A673 (cell line): ENCODE data around the gene EYS.

Source experiments
- EZH2 ChIP-seq: fragments of 200-600 bp; sonication (generic); IDR thresholded peaks from 2 replicates; pipeline ENCODE4 v1.6.1; 2017; ENCODE audit warnings: borderline replicate concordance, low read depth, mild to moderate bottlenecking, mixed read lengths, antibody characterized with exemption, low read length; ENCODE audit not compliant: poor library complexity, severe bottlenecking
- TF ChIP-seq, protein P1 (sequence below): fragments of 300-800, 200-600 bp; sonication (generic); conservative IDR thresholded peaks from 2 replicates; pipeline ENCODE4 v1.5.1; 2017; ENCODE audit warnings: low read depth, mild to moderate bottlenecking, antibody characterized with exemption, low read length, moderate library complexity, mixed read lengths

DNA sequence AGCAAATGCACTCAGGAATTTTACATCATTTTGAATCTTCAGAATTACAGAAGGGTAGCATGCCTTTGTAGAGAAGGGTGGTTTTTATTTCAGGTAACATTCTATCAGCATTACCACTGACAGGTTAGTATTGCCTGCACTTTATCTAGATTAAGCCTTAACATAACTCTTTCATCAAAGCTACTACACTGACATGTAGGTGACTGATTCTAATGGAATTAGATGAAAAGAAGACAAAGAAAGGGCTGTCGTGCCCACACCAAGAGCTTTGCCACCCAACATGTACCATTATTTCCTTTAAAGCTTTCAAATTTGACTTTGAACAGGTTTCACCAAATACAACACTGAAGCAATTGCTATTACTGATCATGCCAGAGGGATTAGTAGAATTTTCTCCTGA is 551.9 kb downstream of the EYS start:
- TF ChIP-seq, protein P1, sequence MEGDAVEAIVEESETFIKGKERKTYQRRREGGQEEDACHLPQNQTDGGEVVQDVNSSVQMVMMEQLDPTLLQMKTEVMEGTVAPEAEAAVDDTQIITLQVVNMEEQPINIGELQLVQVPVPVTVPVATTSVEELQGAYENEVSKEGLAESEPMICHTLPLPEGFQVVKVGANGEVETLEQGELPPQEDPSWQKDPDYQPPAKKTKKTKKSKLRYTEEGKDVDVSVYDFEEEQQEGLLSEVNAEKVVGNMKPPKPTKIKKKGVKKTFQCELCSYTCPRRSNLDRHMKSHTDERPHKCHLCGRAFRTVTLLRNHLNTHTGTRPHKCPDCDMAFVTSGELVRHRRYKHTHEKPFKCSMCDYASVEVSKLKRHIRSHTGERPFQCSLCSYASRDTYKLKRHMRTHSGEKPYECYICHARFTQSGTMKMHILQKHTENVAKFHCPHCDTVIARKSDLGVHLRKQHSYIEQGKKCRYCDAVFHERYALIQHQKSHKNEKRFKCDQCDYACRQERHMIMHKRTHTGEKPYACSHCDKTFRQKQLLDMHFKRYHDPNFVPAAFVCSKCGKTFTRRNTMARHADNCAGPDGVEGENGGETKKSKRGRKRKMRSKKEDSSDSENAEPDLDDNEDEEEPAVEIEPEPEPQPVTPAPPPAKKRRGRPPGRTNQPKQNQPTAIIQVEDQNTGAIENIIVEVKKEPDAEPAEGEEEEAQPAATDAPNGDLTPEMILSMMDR, result no peak
- TF ChIP-seq EZH2, result no peak
